ENCODE measurements around the gene OBSCN. TPM values are rescaled to one million over a fixed set of nuclear protein-coding genes. Genes with fewer than 3 reads are reported as not detected.

Gene OBSCN
- total and polyA plus RNA-seq, 4 donors = 0.54 to 5.6 (median 2.7) TPM

GRCh38 chr1:228319352-228320088 lies 111.7 kb downstream of the OBSCN start:
- 82% methylated on average over 4 of the region's 4 CpGs for WGBS
- peaks cover 0 to 2% (median 0%) of the 10 kb centered on the region in 4 donors for H3K36me3 ChIP-seq (ENCODE audit: control insufficient read depth in 4 of 4, insufficient read depth in 3 of 4, low read depth in 1 of 4, low read length in 3 of 4)

GRCh38 chr1:228320394-228320793 lies 112.5 kb downstream of the OBSCN start:
- 96% methylated on average over 3 of the region's 3 CpGs for WGBS
- Histone ChIP-seq H3K4me3 (ENCODE audit: low read depth in 1 of 3, low read length in 3 of 3) (no peak overlapping the region), H3K27ac (ENCODE audit: low read depth in 1 of 2, low read length in 2 of 2) (no peak overlapping the region), H3K9ac (ENCODE audit: low read depth in 1 of 2, low read length in 2 of 2) (no peak overlapping the region), H3K27me3 (ENCODE audit: control insufficient read depth in 4 of 4, insufficient read depth in 4 of 4, low read length in 3 of 4) (no peaks in the 10 kb centered on the region), H3K36me3 (ENCODE audit: control insufficient read depth in 4 of 4, insufficient read depth in 3 of 4, low read depth in 1 of 4, low read length in 3 of 4) (peaks cover 0 to 2% (median 0%) of the 10 kb centered on the region in 4 donors), H3K9me3 (ENCODE audit: control insufficient read depth in 4 of 4, low read length in 3 of 4) (peaks cover 0 to 2% (median 0%) of the 10 kb centered on the region in 4 donors), H3K4me1 (ENCODE audit: control insufficient read depth in 4 of 4, insufficient read depth in 4 of 4, low read length in 3 of 4) (no peaks in the 10 kb centered on the region)
- no peak for TF ChIP-seq TAF1 (conservative IDR thresholded peaks at IDR 0.05)
- no peak for TF ChIP-seq GABPA (IDR thresholded peaks at IDR 0.05 in 1 of 2, conservative IDR thresholded peaks at IDR 0.05 in 1 of 2)
- no peak for TF ChIP-seq MAX (IDR thresholded peaks at IDR 0.05)
- TF ChIP-seq FOXA2 (IDR thresholded peaks at IDR 0.05) = no peak
- TF ChIP-seq CTCF (IDR thresholded peaks at IDR 0.05; ENCODE audit: low read depth, low read length, missing input control) = no peak
- no peak for TF ChIP-seq SP1 (IDR thresholded peaks at IDR 0.05)
- no peak for TF ChIP-seq FOXA1 (IDR thresholded peaks at IDR 0.05)
- TF ChIP-seq ATF3 (IDR thresholded peaks at IDR 0.05) = no peak
- TF ChIP-seq RAD21 (IDR thresholded peaks at IDR 0.05) = no peak
- no peak for TF ChIP-seq RXRA (IDR thresholded peaks at IDR 0.05)
- TF ChIP-seq ZBTB33 (IDR thresholded peaks at IDR 0.05) = no peak
- no peak for TF ChIP-seq JUND (IDR thresholded peaks at IDR 0.05)
- TF ChIP-seq REST (IDR thresholded peaks at IDR 0.05) = no peak
- TF ChIP-seq EGR1 (IDR thresholded peaks at IDR 0.05; ENCODE audit: low read depth in 2 of 2) = no peak
- TF ChIP-seq HNF4G (IDR thresholded peaks at IDR 0.05) = no peak
- DNase-seq (ENCODE audit: low spot score) = no peak

More at GRCh38 chr1:228319352-228320088, 111.7 kb downstream of the OBSCN start:
- Histone ChIP-seq H3K9ac (ENCODE audit: low read depth in 1 of 2, low read length in 2 of 2) (no peak overlapping the region), H3K4me1 (ENCODE audit: control insufficient read depth in 4 of 4, insufficient read depth in 4 of 4, low read length in 3 of 4) (no peaks in the 10 kb centered on the region), H3K27me3 (ENCODE audit: control insufficient read depth in 4 of 4, insufficient read depth in 4 of 4, low read length in 3 of 4) (no peaks in the 10 kb centered on the region), H3K9me3 (ENCODE audit: control insufficient read depth in 4 of 4, low read length in 3 of 4) (peaks cover 0 to 2% (median 0%) of the 10 kb centered on the region in 4 donors), H3K27ac (ENCODE audit: low read depth in 1 of 2, low read length in 2 of 2) (no peak overlapping the region), H3K4me3 (ENCODE audit: low read depth in 1 of 3, low read length in 3 of 3) (no peak overlapping the region)
- DNase-seq (ENCODE audit: low spot score) = no peak
- TF ChIP-seq RXRA (IDR thresholded peaks at IDR 0.05) = no peak
